ENCODE results near the gene CHST3.

Gene CHST3

DNA sequence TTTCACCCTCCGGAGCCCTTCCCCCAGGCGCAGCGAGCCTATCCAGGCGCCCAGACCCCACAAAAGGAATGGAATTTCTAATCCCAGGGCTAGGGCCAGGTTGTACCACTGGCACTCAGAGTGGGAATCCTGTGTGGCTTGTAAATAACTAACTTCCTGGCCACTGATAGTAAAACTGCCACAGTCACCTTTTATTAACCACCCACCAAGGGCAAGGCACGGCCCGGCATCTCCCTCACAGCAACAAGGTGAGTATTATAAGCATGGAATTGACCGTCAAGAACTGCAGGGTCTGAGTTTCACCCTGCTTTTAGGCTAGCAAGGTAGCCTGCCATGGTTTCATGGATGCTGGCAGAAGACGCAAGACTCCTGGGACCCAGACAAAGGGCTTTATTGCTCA, 73.1 kb downstream of the CHST3 start:
- H3K4me1 ChIP-seq (ENCODE audit: insufficient read depth, low read length, poor library complexity, severe bottlenecking) = no peaks in the 10 kb centered on the region
- H3F3A ChIP-seq (ENCODE audit: low read depth) = no peaks in the 10 kb centered on the region
- no peak overlapping the region for H2AFZ ChIP-seq (ENCODE audit: low read length)
- no peaks in the 10 kb centered on the region for H3K27me3 ChIP-seq (ENCODE audit: insufficient read depth, low read length, poor library complexity, severe bottlenecking)
- H3K4me3 ChIP-seq (ENCODE audit: low read length, poor library complexity, severe bottlenecking) = no peak overlapping the region
- H3K9me3 ChIP-seq (ENCODE audit: insufficient read depth, low read depth, low read length) = no peaks in the 10 kb centered on the region
- H3K9ac ChIP-seq (ENCODE audit: low read depth, low read length, poor library complexity, severe bottlenecking) = no peak overlapping the region
- H4K20me1 ChIP-seq (ENCODE audit: insufficient read depth, low read length, poor library complexity, severe bottlenecking) = no peaks in the 10 kb centered on the region
- H3K4me2 ChIP-seq (ENCODE audit: low read depth, low read length, poor library complexity, severe bottlenecking) = no peak overlapping the region
- no peaks in the 10 kb centered on the region for H3K79me2 ChIP-seq (ENCODE audit: insufficient read depth, low read length)
- no peaks in the 10 kb centered on the region for H3K36me3 ChIP-seq (ENCODE audit: insufficient read depth, low read length)
- no peaks in the 10 kb centered on the region for H3K9me2 ChIP-seq (replicated peaks; ENCODE audit: low read depth, low read length)
- no peak for TF ChIP-seq EZH2phosphoT487 (IDR thresholded peaks at IDR 0.05; ENCODE audit: borderline replicate concordance)
- TF ChIP-seq, protein P1, sequence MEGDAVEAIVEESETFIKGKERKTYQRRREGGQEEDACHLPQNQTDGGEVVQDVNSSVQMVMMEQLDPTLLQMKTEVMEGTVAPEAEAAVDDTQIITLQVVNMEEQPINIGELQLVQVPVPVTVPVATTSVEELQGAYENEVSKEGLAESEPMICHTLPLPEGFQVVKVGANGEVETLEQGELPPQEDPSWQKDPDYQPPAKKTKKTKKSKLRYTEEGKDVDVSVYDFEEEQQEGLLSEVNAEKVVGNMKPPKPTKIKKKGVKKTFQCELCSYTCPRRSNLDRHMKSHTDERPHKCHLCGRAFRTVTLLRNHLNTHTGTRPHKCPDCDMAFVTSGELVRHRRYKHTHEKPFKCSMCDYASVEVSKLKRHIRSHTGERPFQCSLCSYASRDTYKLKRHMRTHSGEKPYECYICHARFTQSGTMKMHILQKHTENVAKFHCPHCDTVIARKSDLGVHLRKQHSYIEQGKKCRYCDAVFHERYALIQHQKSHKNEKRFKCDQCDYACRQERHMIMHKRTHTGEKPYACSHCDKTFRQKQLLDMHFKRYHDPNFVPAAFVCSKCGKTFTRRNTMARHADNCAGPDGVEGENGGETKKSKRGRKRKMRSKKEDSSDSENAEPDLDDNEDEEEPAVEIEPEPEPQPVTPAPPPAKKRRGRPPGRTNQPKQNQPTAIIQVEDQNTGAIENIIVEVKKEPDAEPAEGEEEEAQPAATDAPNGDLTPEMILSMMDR (conservative IDR thresholded peaks at IDR 0.05; ENCODE audit: low read length) = no peak

- Histone ChIP-seq H3K79me2 (ENCODE audit: insufficient read depth, low read length) (no peaks in the 10 kb centered on the region), H3K9me2 (replicated peaks; ENCODE audit: low read depth, low read length) (no peaks in the 10 kb centered on the region), H3F3A (ENCODE audit: low read depth) (no peaks in the 10 kb centered on the region), H4K20me1 (ENCODE audit: insufficient read depth, low read length, poor library complexity, severe bottlenecking) (no peaks in the 10 kb centered on the region), H3K4me3 (ENCODE audit: low read length, poor library complexity, severe bottlenecking) (no peak overlapping the region), H3K9ac (ENCODE audit: low read depth, low read length, poor library complexity, severe bottlenecking) (no peak overlapping the region), H3K4me1 (ENCODE audit: insufficient read depth, low read length, poor library complexity, severe bottlenecking) (no peaks in the 10 kb centered on the region), H3K36me3 (ENCODE audit: insufficient read depth, low read length) (no peaks in the 10 kb centered on the region), H3K27me3 (ENCODE audit: insufficient read depth, low read length, poor library complexity, severe bottlenecking) (no peaks in the 10 kb centered on the region), H2AFZ (ENCODE audit: low read length) (no peak overlapping the region), H3K4me2 (ENCODE audit: low read depth, low read length, poor library complexity, severe bottlenecking) (no peak overlapping the region), H3K9me3 (ENCODE audit: insufficient read depth, low read depth, low read length) (no peaks in the 10 kb centered on the region)
- no peak for TF ChIP-seq EZH2phosphoT487 (IDR thresholded peaks at IDR 0.05; ENCODE audit: borderline replicate concordance)
- TF ChIP-seq, protein P1 (conservative IDR thresholded peaks at IDR 0.05; ENCODE audit: low read length) = no peak
These were observed 73.6 kb downstream of the CHST3 start for GRCh38 chr10:72037811-72038210.

DNA sequence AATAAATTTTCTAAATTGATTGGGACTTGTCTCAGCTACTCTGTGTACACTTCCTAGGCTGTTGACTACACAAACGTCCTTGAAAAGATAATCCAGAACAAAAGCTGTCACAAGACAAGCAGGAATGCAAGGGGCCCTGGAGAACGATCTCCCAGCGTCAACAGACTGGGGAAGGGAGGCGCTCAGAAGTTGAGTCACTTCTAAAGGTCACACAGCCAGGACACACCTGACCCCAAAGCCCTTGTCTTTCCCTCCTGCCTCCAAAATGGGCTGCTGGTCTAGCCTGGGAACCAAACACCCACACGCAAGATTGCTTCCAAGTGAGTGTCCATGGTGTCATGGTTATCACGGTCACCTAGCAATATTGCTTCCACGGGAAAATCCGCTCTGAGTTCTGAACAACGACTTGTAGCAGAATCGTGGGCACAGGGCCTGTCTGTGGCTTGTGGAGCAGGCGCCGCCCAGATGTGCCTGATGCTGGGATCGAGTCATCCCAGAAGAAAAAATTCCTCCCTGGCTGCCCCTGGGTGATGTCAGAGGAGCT, 74.3 kb downstream of the CHST3 start:
- no peaks in the 10 kb centered on the region for H3K9me2 ChIP-seq (replicated peaks; ENCODE audit: low read depth, low read length)
- H3F3A ChIP-seq (ENCODE audit: low read depth) = no peaks in the 10 kb centered on the region
- no peak overlapping the region for H3K4me3 ChIP-seq (ENCODE audit: low read length, poor library complexity, severe bottlenecking)
- TF ChIP-seq, protein P1 (conservative IDR thresholded peaks at IDR 0.05; ENCODE audit: low read length) = no peak
- TF ChIP-seq EZH2phosphoT487 (IDR thresholded peaks at IDR 0.05; ENCODE audit: borderline replicate concordance) = no peak
- no peaks in the 10 kb centered on the region for H3K4me1 ChIP-seq (ENCODE audit: insufficient read depth, low read length, poor library complexity, severe bottlenecking)
- H2AFZ ChIP-seq (ENCODE audit: low read length) = no peak overlapping the region
- H3K4me2 ChIP-seq (ENCODE audit: low read depth, low read length, poor library complexity, severe bottlenecking) = no peak overlapping the region
- H3K27me3 ChIP-seq (ENCODE audit: insufficient read depth, low read length, poor library complexity, severe bottlenecking) = no peaks in the 10 kb centered on the region
- H3K9ac ChIP-seq (ENCODE audit: low read depth, low read length, poor library complexity, severe bottlenecking) = no peak overlapping the region
- no peaks in the 10 kb centered on the region for H3K79me2 ChIP-seq (ENCODE audit: insufficient read depth, low read length)
- H3K9me3 ChIP-seq (ENCODE audit: insufficient read depth, low read depth, low read length) = no peaks in the 10 kb centered on the region
- no peaks in the 10 kb centered on the region for H3K36me3 ChIP-seq (ENCODE audit: insufficient read depth, low read length)
- H4K20me1 ChIP-seq (ENCODE audit: insufficient read depth, low read length, poor library complexity, severe bottlenecking) = no peaks in the 10 kb centered on the region
